SK-N-MC (cell line): ENCODE results near the gene UGT1A7.
"Not testable (repeated sequence)": the region's sequence is repeated elsewhere in the genome, so short reads cannot be mapped to it uniquely, and the experiment has no call there.

Experiments used
- DNase-seq: peaks from one replicate; pipeline ENCODE4 v3.0.0-alpha.2; 2011; ENCODE audit warnings: low read depth, low spot score
- H3K27ac ChIP-seq: fragments of 200-600 bp; sonication (generic); 2 replicates; pipeline ENCODE4 v1.5.1; 2016; ENCODE audit warnings: mixed run types
- H3K36me3 ChIP-seq: fragments of 200-600 bp; sonication (generic); 2 replicates; pipeline ENCODE4 v1.6.1; 2017; ENCODE audit warnings: antibody characterized with exemption, low read length, mixed read lengths; ENCODE audit not compliant: insufficient read depth
- H3K4me3 ChIP-seq: fragments of 200-600 bp; sonication (generic); 2 replicates; pipeline ENCODE4 v1.5.1; 2016
- H3K9ac ChIP-seq: fragments of 200-600 bp; sonication (generic); 2 replicates; pipeline ENCODE4 v1.8.0; 2017; ENCODE audit warnings: mixed run types, mixed read lengths; ENCODE audit not compliant: insufficient read length
- H3K9me3 ChIP-seq: fragments of 200-600 bp; sonication (generic); 2 replicates; pipeline ENCODE4 v1.6.1; 2017; ENCODE audit warnings: low read depth, mild to moderate bottlenecking, antibody characterized with exemption, low read length, moderate library complexity, mixed read lengths
- EZH2 ChIP-seq: fragments of 200-600 bp; sonication (generic); IDR thresholded peaks from one replicate; pipeline ENCODE4 v1.6.1; 2017; ENCODE audit warnings: antibody characterized with exemption
- FOXP2 ChIP-seq: optimal IDR thresholded peaks from 2 replicates; pipeline ENCODE3; 2011; ENCODE audit warnings: mild to moderate bottlenecking, moderate library complexity; ENCODE audit not compliant: insufficient read depth; ENCODE audit errors: extremely low read length, control extremely low read depth
- POLR2AphosphoS5 ChIP-seq: IDR thresholded peaks from 2 replicates; pipeline ENCODE4 v1.6.1; 2012; ENCODE audit warnings: mild to moderate bottlenecking, low read depth, low read length, borderline replicate concordance

Gene UGT1A7

GRCh38 chr2:233746475-233747282, 65.0 kb downstream of the UGT1A7 start:
- Histone ChIP-seq H3K9me3 (no peaks in the 10 kb centered on the region), H3K9ac (no peak overlapping the region), H3K36me3 (no peaks in the 10 kb centered on the region), H3K27ac (no peak overlapping the region), H3K4me3 (no peak overlapping the region)
- no peak for TF ChIP-seq EZH2
- no peak for TF ChIP-seq FOXP2
- TF ChIP-seq POLR2AphosphoS5 = no peak
- no peak for DNase-seq

DNA sequence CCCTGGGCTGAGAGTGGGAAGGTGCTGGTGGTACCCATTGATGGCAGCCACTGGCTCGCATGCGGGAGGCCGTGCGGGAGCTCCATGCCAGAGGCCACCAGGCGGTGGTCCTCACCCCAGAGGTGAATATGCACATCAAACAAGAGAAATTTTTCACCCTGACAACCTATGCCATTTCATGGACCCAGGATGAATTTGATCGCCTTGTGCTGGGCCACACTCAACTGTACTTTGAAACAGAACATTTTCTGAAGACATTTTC, 65.5 kb downstream of the UGT1A7 start:
- TF ChIP-seq EZH2 (no peak), POLR2AphosphoS5 (no peak), FOXP2 (no peak)
- H3K9me3 ChIP-seq = no peaks in the 10 kb centered on the region
- H3K27ac ChIP-seq = no peak overlapping the region
- no peaks in the 10 kb centered on the region for H3K36me3 ChIP-seq
- H3K9ac ChIP-seq = no peak overlapping the region
- DNase-seq = no peak
- no peak overlapping the region for H3K4me3 ChIP-seq

DNA sequence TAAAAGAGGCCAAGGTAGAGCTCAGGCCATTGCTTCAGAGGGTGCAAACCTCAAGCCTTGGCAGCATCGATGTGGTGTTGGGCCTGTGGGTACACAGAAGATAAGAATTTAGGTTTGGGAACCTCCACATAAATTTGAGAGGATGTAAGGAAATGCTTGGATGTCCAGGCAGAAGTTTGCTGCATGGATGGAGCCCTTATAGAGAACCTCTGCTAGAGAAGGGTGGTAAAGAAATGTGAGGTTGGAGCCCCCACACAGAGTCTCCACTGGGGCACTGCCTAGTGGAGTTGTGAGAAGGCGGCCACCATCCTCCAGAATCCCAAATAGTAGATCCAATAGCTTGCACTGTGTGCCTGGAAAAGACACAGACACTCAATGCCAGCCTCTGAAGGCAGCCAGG, 69.0 kb downstream of the UGT1A7 start:
- not testable (repeated sequence) for DNase-seq, H3K4me3 ChIP-seq, H3K9me3 ChIP-seq, H3K36me3 ChIP-seq, H3K27ac ChIP-seq, H3K9ac ChIP-seq

GRCh38 chr2:233751212-233752009, 69.7 kb downstream of the UGT1A7 start:
- not testable (repeated sequence) for H3K9me3 ChIP-seq, H3K27ac ChIP-seq, DNase-seq, H3K36me3 ChIP-seq, H3K9ac ChIP-seq, H3K4me3 ChIP-seq

DNA sequence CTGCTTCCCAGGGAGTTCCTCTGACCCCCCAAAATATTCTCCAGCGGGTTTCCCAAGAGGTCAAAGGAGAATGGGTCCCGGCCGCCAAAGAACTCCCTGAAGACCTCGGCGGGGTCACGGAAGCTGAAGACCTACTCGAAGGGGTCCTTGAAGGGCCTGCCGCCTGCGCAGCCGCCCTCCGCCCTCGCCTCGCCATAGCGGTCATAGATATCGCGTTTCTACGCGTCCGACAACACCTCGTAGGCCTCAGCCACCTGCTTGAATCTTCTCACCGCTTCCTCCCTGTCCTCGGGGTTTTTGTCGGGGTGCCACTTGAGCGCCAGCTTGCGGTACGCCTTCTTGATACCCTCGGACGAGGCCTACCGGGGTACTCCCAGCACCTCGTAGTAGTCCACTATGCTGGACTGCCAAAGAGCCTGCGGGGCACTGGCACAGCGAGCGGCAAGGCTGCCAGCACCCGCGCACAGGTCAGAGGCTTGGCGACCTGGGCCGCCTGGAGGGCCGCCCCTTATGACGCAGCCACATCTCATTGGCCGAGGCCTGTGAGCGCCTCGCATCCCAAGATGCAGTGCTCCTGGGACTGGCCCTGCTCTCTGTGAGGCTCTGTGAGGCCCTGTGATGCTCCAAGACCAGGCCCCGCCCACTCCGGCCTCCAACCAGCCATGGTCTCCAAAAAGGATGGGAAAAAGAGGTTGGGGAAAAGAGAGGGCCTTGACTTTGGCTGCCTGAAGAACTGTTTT, 73.3 kb downstream of the UGT1A7 start:
- TF ChIP-seq EZH2 (no peak), POLR2AphosphoS5 (no peak), FOXP2 (no peak)
- Histone ChIP-seq H3K36me3 (no peaks in the 10 kb centered on the region), H3K4me3 (no peak overlapping the region), H3K27ac (no peak overlapping the region), H3K9me3 (no peaks in the 10 kb centered on the region), H3K9ac (no peak overlapping the region)
- DNase-seq = no peak

GRCh38 chr2:233756429-233757081, 74.9 kb downstream of the UGT1A7 start:
- DNase-seq = no peak
- no peak overlapping the region for H3K4me3 ChIP-seq
- TF ChIP-seq POLR2AphosphoS5 = no peak
- TF ChIP-seq FOXP2 = no peak
- no peak for TF ChIP-seq EZH2
- no peaks in the 10 kb centered on the region for H3K9me3 ChIP-seq
- H3K36me3 ChIP-seq = no peaks in the 10 kb centered on the region
- H3K9ac ChIP-seq = no peak overlapping the region
- H3K27ac ChIP-seq = no peak overlapping the region

GRCh38 chr2:233758141-233758540, 76.4 kb downstream of the UGT1A7 start:
- no peak for TF ChIP-seq EZH2
- no peak for TF ChIP-seq POLR2AphosphoS5
- TF ChIP-seq FOXP2 = no peak
- Histone ChIP-seq H3K4me3 (no peak overlapping the region), H3K27ac (no peak overlapping the region), H3K9ac (no peak overlapping the region), H3K9me3 (no peaks in the 10 kb centered on the region), H3K36me3 (no peaks in the 10 kb centered on the region)
- DNase-seq = no peak

DNA sequence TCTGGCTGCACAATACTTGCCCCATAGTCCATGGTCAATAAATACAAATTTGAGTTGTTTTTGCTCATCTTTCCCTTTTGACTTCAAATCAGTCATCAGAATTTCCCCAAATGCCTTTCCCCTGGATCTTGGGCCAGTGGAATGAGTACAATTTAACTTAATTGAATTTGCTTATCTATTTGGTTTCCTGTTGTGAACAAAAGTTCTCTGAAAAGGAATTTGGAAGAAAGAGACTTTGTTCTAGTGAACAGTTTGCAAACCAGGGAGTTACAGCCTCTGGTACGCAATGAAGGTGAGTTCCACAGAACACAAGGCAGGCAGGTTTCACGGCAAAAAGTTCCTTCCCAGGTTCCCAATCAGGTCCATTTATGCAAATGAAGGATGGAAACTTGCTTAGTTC, 77.1 kb downstream of the UGT1A7 start:
- H3K4me3 ChIP-seq = no peak overlapping the region
- no peaks in the 10 kb centered on the region for H3K36me3 ChIP-seq
- H3K9me3 ChIP-seq = no peaks in the 10 kb centered on the region
- TF ChIP-seq EZH2 (no peak), FOXP2 (no peak), POLR2AphosphoS5 (no peak)
- DNase-seq = no peak
- no peak overlapping the region for H3K9ac ChIP-seq
- no peak overlapping the region for H3K27ac ChIP-seq

DNA sequence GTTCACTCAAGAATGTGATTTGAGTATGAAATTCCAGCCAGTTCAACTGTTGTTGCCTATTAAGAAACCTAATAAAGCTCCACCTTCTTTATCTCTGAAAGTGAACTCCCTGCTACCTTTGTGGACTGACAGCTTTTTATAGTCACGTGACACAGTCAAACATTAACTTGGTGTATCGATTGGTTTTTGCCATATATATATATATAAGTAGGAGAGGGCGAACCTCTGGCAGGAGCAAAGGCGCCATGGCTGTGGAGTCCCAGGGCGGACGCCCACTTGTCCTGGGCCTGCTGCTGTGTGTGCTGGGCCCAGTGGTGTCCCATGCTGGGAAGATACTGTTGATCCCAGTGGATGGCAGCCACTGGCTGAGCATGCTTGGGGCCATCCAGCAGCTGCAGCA, 78.3 kb downstream of the UGT1A7 start, which contains the start of gene UGT1A1:
TSS of gene UGT1A1 (plus strand) at position 228 of the 400 bp plus-strand sequence. CDS start at position 246, 18 bp downstream.
- no peak for DNase-seq
- H3K9ac ChIP-seq = no peak within 1 kb of the TSS
- no peak within 1 kb of the TSS for H3K4me3 ChIP-seq
- no peak within 1 kb of the TSS for H3K27ac ChIP-seq
- H3K9me3 ChIP-seq = no peaks in the 10 kb centered on the region
- TF ChIP-seq POLR2AphosphoS5 (no peak), FOXP2 (no peak), EZH2 (no peak)
- H3K36me3 ChIP-seq = no peaks in the 10 kb centered on the region
